ENCODE measurements around the gene ENG. TPM values are rescaled to one million over a fixed set of nuclear protein-coding genes. Genes with fewer than 3 reads are reported as not detected.

The ENG gene
- polyA plus RNA-seq, 1 donor from 2014 or later, result 1.8 TPM

- H3K4me1 Mint-ChIP-seq, result peaks cover 0 to 3% (median 3%) of the 10 kb centered on the region in 3 donors
- no peaks in the 10 kb centered on the region for H3K9me3 Mint-ChIP-seq
- no peak overlapping the region for H3K4me3 Mint-ChIP-seq
- H3K36me3 Mint-ChIP-seq, result no peaks in the 10 kb centered on the region
- H3K27ac Mint-ChIP-seq, result no peak overlapping the region
- no peaks in the 10 kb centered on the region for H3K27me3 Mint-ChIP-seq
Observed at GRCh38 chr9:127829205-127829906, 25.1 kb downstream of the ENG start.

- no peaks in the 10 kb centered on the region for H3K27me3 Mint-ChIP-seq
- H3K9me3 Mint-ChIP-seq, result no peaks in the 10 kb centered on the region
- H3K4me3 Mint-ChIP-seq, result no peak overlapping the region
- H3K27ac Mint-ChIP-seq, result no peak overlapping the region
- H3K36me3 Mint-ChIP-seq, result no peaks in the 10 kb centered on the region
- H3K4me1 Mint-ChIP-seq, result peaks cover 0 to 3% (median 3%) of the 10 kb centered on the region in 3 donors
Observed at GRCh38 chr9:127828262-127829031, 26.0 kb downstream of the ENG start.

GRCh38 chr9:127826253-127826913, 28.1 kb downstream of the ENG start:
- no peak overlapping the region for H3K4me3 Mint-ChIP-seq
- H3K9me3 Mint-ChIP-seq, result no peaks in the 10 kb centered on the region
- H3K36me3 Mint-ChIP-seq, result no peaks in the 10 kb centered on the region
- no peaks in the 10 kb centered on the region for H3K27me3 Mint-ChIP-seq
- peaks cover 0 to 3% (median 3%) of the 10 kb centered on the region in 3 donors for H3K4me1 Mint-ChIP-seq
- H3K27ac Mint-ChIP-seq, result peak overlapping the region in 1 of 3 donors; percentile 81

GRCh38 chr9:127825319-127826051, 29.0 kb downstream of the ENG start:
- Mint-ChIP-seq H3K36me3 (no peaks in the 10 kb centered on the region), H3K27ac (no peak overlapping the region), H3K4me3 (no peak overlapping the region), H3K27me3 (no peaks in the 10 kb centered on the region), H3K4me1 (peaks cover 0 to 3% (median 0%) of the 10 kb centered on the region in 3 donors), H3K9me3 (no peaks in the 10 kb centered on the region)

GRCh38 chr9:127822108-127822507, 32.4 kb downstream of the ENG start:
- H3K9me3 Mint-ChIP-seq, result no peaks in the 10 kb centered on the region
- H3K36me3 Mint-ChIP-seq, result no peaks in the 10 kb centered on the region
- H3K4me1 Mint-ChIP-seq, result peaks cover 0 to 3% (median 3%) of the 10 kb centered on the region in 3 donors
- H3K27ac Mint-ChIP-seq, result peak overlapping the region in 2 of 3 donors; percentile 43 to 63
- no peak overlapping the region for H3K4me3 Mint-ChIP-seq
- H3K27me3 Mint-ChIP-seq, result no peaks in the 10 kb centered on the region

GRCh38 chr9:127818574-127818973, 35.9 kb downstream of the ENG start:
- H3K27ac Mint-ChIP-seq, result peak overlapping the region in 1 of 3 donors; percentile 50
- H3K4me1 Mint-ChIP-seq, result peaks cover 0 to 3% (median 0%) of the 10 kb centered on the region in 3 donors
- H3K27me3 Mint-ChIP-seq, result no peaks in the 10 kb centered on the region
- no peak overlapping the region for H3K4me3 Mint-ChIP-seq
- H3K9me3 Mint-ChIP-seq, result no peaks in the 10 kb centered on the region
- H3K36me3 Mint-ChIP-seq, result no peaks in the 10 kb centered on the region

GRCh38 chr9:127817881-127818434, 36.5 kb downstream of the ENG start:
- H3K27me3 Mint-ChIP-seq, result no peaks in the 10 kb centered on the region
- H3K4me1 Mint-ChIP-seq, result peaks cover 0 to 3% (median 0%) of the 10 kb centered on the region in 3 donors
- H3K36me3 Mint-ChIP-seq, result no peaks in the 10 kb centered on the region
- no peak overlapping the region for H3K27ac Mint-ChIP-seq
- no peaks in the 10 kb centered on the region for H3K9me3 Mint-ChIP-seq
- H3K4me3 Mint-ChIP-seq, result no peak overlapping the region

- H3K36me3 Mint-ChIP-seq, result no peaks in the 10 kb centered on the region
- H3K27me3 Mint-ChIP-seq, result no peaks in the 10 kb centered on the region
- H3K9me3 Mint-ChIP-seq, result no peaks in the 10 kb centered on the region
- H3K27ac Mint-ChIP-seq, result no peak overlapping the region
- peaks cover 0 to 3% (median 0%) of the 10 kb centered on the region in 3 donors for H3K4me1 Mint-ChIP-seq
- no peak overlapping the region for H3K4me3 Mint-ChIP-seq
Observed at GRCh38 chr9:127816728-127817127, 37.7 kb downstream of the ENG start.

GRCh38 chr9:127816362-127816725, 38.1 kb downstream of the ENG start:
- Mint-ChIP-seq H3K9me3 (no peaks in the 10 kb centered on the region), H3K36me3 (no peaks in the 10 kb centered on the region), H3K27ac (no peak overlapping the region), H3K4me3 (no peak overlapping the region), H3K27me3 (no peaks in the 10 kb centered on the region), H3K4me1 (peaks cover 0 to 3% (median 0%) of the 10 kb centered on the region in 3 donors)

- Mint-ChIP-seq H3K4me1 (peaks cover 0 to 3% (median 0%) of the 10 kb centered on the region in 3 donors), H3K9me3 (no peaks in the 10 kb centered on the region), H3K27ac (no peak overlapping the region), H3K36me3 (no peaks in the 10 kb centered on the region), H3K27me3 (no peaks in the 10 kb centered on the region), H3K4me3 (no peak overlapping the region)
Observed at GRCh38 chr9:127815512-127816361, 38.7 kb downstream of the ENG start.

- Mint-ChIP-seq H3K27ac (no peak overlapping the region), H3K4me3 (no peak overlapping the region), H3K36me3 (no peaks in the 10 kb centered on the region), H3K27me3 (no peaks in the 10 kb centered on the region), H3K4me1 (peaks cover 0 to 3% (median 0%) of the 10 kb centered on the region in 3 donors), H3K9me3 (no peaks in the 10 kb centered on the region)
Observed at GRCh38 chr9:127814619-127815511, 39.6 kb downstream of the ENG start.

GRCh38 chr9:127813686-127814226, 40.7 kb downstream of the ENG start:
- Mint-ChIP-seq H3K27me3 (no peaks in the 10 kb centered on the region), H3K27ac (no peak overlapping the region), H3K9me3 (no peaks in the 10 kb centered on the region), H3K4me1 (peaks cover 0 to 3% (median 0%) of the 10 kb centered on the region in 3 donors), H3K4me3 (no peak overlapping the region), H3K36me3 (no peaks in the 10 kb centered on the region)
